ENCODE results near the gene PRKX.

DNA sequence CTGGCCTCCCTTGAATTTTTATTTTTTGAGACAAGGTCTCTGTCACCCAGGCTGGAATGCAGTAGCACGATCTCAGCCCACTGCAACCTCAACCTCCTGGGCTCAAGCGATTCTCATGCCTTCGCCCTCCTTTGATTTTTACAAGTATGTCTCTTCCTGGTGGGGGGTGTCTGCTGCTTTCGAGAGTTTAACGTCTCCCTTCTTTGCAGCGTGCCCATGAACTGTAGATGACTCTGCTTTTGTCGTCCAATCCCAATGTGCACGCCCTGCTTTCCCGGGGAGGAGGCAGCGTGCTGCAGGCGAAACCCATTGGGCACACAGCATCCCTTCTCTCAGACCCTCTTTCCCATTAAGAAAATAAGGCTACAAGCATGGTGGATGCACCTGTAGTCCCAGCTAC is 7.0 kb downstream of the PRKX start:
- TF ChIP-seq, protein P1, sequence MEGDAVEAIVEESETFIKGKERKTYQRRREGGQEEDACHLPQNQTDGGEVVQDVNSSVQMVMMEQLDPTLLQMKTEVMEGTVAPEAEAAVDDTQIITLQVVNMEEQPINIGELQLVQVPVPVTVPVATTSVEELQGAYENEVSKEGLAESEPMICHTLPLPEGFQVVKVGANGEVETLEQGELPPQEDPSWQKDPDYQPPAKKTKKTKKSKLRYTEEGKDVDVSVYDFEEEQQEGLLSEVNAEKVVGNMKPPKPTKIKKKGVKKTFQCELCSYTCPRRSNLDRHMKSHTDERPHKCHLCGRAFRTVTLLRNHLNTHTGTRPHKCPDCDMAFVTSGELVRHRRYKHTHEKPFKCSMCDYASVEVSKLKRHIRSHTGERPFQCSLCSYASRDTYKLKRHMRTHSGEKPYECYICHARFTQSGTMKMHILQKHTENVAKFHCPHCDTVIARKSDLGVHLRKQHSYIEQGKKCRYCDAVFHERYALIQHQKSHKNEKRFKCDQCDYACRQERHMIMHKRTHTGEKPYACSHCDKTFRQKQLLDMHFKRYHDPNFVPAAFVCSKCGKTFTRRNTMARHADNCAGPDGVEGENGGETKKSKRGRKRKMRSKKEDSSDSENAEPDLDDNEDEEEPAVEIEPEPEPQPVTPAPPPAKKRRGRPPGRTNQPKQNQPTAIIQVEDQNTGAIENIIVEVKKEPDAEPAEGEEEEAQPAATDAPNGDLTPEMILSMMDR (IDR thresholded peaks at IDR 0.05; ENCODE audit: low read length): no peak
- TF ChIP-seq EZH2phosphoT487 (IDR thresholded peaks at IDR 0.05; ENCODE audit: low read length): no peak
